Vagina (tissue), 2 donors: ENCODE results near the gene TEX19. TPM values are rescaled to one million over a fixed set of nuclear protein-coding genes. Genes with fewer than 3 reads are reported as not detected.

Experiments
- DNase-seq, 2 donors: peaks; one replicate each; pipeline ENCODE4 v3.0.0-alpha.2; 2017; ENCODE audit errors: extremely low spot score in 2 of 2
- H3K27ac ChIP-seq: fragments of 200-600 bp; sonication (generic); one replicate; pipeline ENCODE4 v1.5.1; 2019
- H3K27me3 ChIP-seq: fragments of 200-600 bp; sonication (generic); one replicate; pipeline ENCODE4 v1.5.1; 2019
- H3K36me3 ChIP-seq, 2 donors: fragments of 200-600 bp; sonication (generic); one replicate each; pipeline ENCODE4 v1.5.1; 2017 to 2019
- H3K4me1 ChIP-seq: fragments of 200-600 bp; sonication (generic); one replicate; pipeline ENCODE4 v1.5.1; 2019
- H3K4me3 ChIP-seq, 2 donors: fragments of 200-600 bp; sonication (generic); 1 replicate in 1 of 2; 2 replicates in 1 of 2; pipeline ENCODE4 v1.5.1; 2016 to 2019
- H3K9me3 ChIP-seq: fragments of 200-600 bp; sonication (generic); one replicate; pipeline ENCODE4 v1.5.1; 2019
- POLR2A ChIP-seq, 2 donors: fragments of 450-650 bp; IDR thresholded peaks; one replicate each; pipeline ENCODE4 v1.6.1; 2017; ENCODE audit warnings: antibody characterized with exemption in 2 of 2, mild to moderate bottlenecking in 2 of 2, moderate library complexity in 2 of 2
- POLR2AphosphoS5 ChIP-seq, 2 donors: sonication (generic); formaldehyde crosslinking; IDR thresholded peaks; one replicate each; pipeline ENCODE4 v1.9.0; 2017; ENCODE audit warnings: antibody characterized with exemption in 2 of 2, mild to moderate bottlenecking in 2 of 2, low read depth in 1 of 2; ENCODE audit not compliant: insufficient read depth in 1 of 2
- intact Hi-C: fragments of 100-400 bp; cut with DNase I; formaldehyde crosslinking; loops from one replicate; pipeline ENCODE4 v1.15.1; 2023
- total RNA-seq: library from RNA; depleted of rRNA; stranded (reverse); fragments of >200 nt; gene quantifications from one replicate; pipeline ENCODE4 v1.2.3, GENCODE V29; 2016
- TF ChIP-seq, protein P1 (sequence below), 3 experiments: fragments of 450-650 bp in 2 of 3; fragments of 200-600 bp in 1 of 3; sonication (generic) in 1 of 3; IDR thresholded peaks; one replicate each; pipeline ENCODE4 v1.5.1; 2017 to 2019; ENCODE audit warnings: antibody characterized with exemption in 3 of 3, mild to moderate bottlenecking in 2 of 3, moderate library complexity in 2 of 3

Gene TEX19
- total RNA-seq, 1 donor from 2014 or later = not detected

DNA sequence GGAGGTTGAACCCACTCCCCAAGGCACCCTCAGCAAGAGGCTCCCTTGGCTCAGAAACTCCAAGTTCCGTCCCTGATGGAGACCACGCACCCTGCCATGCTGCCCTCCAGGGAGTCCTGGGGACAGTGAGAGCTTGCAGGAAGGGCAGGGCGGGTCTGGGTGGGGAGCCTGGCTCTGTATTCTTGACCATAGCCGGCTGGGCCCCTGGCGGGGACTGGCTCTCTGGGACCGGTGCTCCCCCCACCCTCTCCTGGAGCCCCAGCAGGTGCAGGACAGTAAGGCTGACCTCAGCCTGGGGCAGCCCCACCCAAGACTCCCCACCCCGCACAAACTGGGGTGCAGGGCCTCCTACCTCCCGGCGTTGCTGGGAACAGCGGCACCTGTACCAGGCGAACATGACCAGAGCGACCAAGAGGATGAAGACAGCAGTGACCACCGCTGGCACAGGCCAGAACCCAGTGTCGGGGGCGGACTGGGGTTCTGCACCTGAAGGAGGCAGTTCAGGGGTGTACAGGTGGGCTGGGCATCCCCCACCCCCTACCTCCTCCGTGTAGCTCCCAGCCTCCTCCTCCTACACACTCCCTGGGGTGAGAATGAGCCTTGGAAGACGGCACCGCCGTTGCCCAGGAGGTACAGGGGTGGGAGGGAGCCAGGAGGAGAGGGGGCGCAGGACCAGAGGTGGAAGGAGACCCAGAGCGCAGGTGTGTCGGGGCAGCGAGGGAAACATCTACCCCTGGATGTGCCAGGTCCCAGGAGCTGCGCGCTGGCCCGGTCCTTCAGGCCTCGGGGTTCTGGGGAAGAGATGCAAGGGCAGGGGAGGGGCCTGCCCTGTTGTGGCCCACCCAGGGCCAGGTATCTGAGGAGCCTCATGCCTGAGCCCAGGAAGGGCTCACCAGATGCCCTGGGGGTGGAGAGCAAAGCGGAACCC is 36.3 kb upstream of the TEX19 start:
- no peak for DNase-seq
- Histone ChIP-seq H3K4me1 (peaks cover 6% of the 10 kb centered on the region), H3K27me3 (no peaks in the 10 kb centered on the region), H3K27ac (no peak overlapping the region), H3K36me3 (no peaks in the 10 kb centered on the region), H3K4me3 (no peak overlapping the region), H3K9me3 (no peaks in the 10 kb centered on the region)
- intact Hi-C loops = loop anchor here (10.0 kb wide), 2 partner anchors 118 to 278 kb away; no protein-coding TSS in a partner anchor
- TF ChIP-seq, protein P1, sequence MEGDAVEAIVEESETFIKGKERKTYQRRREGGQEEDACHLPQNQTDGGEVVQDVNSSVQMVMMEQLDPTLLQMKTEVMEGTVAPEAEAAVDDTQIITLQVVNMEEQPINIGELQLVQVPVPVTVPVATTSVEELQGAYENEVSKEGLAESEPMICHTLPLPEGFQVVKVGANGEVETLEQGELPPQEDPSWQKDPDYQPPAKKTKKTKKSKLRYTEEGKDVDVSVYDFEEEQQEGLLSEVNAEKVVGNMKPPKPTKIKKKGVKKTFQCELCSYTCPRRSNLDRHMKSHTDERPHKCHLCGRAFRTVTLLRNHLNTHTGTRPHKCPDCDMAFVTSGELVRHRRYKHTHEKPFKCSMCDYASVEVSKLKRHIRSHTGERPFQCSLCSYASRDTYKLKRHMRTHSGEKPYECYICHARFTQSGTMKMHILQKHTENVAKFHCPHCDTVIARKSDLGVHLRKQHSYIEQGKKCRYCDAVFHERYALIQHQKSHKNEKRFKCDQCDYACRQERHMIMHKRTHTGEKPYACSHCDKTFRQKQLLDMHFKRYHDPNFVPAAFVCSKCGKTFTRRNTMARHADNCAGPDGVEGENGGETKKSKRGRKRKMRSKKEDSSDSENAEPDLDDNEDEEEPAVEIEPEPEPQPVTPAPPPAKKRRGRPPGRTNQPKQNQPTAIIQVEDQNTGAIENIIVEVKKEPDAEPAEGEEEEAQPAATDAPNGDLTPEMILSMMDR (IDR thresholded peaks at IDR 0.05) = no peak
- no peak for TF ChIP-seq POLR2AphosphoS5 (IDR thresholded peaks at IDR 0.05; ENCODE audit: insufficient read depth in 1 of 2, low read depth in 1 of 2)
- no peak for TF ChIP-seq POLR2A (IDR thresholded peaks at IDR 0.05)

DNA sequence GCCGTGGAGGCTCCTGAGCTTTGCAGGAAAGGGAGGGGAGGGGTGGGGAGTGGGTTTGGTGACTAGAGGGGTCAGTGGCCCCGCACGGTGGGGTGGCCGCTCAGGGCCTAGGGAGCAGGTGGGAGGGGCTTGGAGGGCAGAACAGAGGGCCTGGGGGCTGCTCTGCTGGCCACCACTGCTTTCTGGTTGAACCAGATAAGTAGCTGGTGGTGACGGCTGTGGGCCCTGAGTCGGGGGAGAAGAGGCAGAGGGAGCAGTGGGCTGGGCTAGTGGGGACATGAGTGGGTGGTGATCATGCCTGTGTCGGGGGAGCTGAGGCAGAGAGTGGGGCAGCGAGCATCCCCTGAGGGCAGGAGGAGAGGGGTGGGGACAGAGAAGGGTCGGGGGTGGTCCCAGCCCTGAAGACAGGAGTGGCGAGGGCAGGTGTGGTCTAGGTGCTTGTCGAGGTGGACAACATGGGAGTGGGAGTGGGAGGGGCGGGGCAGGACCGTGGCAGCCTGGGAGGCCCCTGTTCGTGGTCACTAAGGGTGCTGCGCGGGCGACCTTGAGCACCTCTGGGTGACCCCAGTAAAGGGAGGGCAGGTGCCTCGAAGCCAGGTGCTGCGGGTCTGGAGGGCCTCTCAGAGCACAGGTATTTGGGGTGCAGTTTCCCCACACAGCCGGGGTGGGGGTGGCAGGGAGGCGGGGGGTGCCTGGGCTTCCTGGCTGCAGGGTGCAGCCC is 35.4 kb upstream of the TEX19 start:
- H3K9me3 ChIP-seq = no peaks in the 10 kb centered on the region
- H3K4me3 ChIP-seq = no peak overlapping the region
- TF ChIP-seq, protein P1 (IDR thresholded peaks at IDR 0.05) = no peak
- no peak for TF ChIP-seq POLR2AphosphoS5 (IDR thresholded peaks at IDR 0.05; ENCODE audit: insufficient read depth in 1 of 2, low read depth in 1 of 2)
- TF ChIP-seq POLR2A (IDR thresholded peaks at IDR 0.05) = no peak
- no peaks in the 10 kb centered on the region for H3K27me3 ChIP-seq
- DNase-seq = no peak
- intact Hi-C loops = loop anchor here (10.0 kb wide), 2 partner anchors 119 to 279 kb away; no protein-coding TSS in a partner anchor
- no peaks in the 10 kb centered on the region for H3K36me3 ChIP-seq
- H3K4me1 ChIP-seq = peaks cover 6% of the 10 kb centered on the region
- H3K27ac ChIP-seq = no peak overlapping the region

DNA sequence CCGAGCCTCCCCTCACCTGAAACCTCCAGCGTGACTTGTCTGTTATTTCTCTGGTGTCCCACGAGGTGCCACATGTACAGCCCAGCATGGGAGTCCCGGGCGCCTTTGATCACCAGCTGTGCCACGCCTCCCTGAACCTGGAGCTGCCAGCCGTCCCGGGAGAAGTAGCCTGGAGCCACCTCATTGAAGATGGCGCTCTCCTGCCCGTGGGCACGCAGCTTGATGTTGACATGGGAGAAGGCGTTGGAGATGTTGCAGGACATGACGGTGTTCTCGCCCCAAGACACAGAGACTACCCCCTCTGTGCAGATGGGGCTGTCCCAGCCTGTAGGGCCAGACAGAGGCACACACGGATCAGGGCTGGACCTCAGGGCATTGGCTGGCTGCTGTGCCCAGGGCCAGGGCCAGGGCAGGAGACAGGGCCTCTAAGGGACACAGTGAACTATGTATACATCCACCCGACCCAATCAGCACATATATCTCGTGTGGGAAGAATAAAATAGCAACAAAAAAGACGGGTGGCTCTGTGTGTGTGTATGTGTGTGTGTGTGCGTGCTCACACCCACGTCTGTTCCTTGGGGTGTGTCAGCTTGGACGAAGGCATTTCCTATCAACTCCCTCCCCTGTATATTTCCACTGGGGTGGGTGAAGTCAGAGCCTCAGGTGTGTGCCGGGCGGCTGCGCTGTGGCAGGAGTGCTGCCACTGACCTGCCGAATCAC is 34.3 kb upstream of the TEX19 start:
- H3K27ac ChIP-seq = no peak overlapping the region
- H3K9me3 ChIP-seq = no peaks in the 10 kb centered on the region
- peaks cover 6% of the 10 kb centered on the region for H3K4me1 ChIP-seq
- DNase-seq = no peak
- H3K4me3 ChIP-seq = no peak overlapping the region
- TF ChIP-seq, protein P1 (IDR thresholded peaks at IDR 0.05) = no peak
- TF ChIP-seq POLR2AphosphoS5 (IDR thresholded peaks at IDR 0.05; ENCODE audit: insufficient read depth in 1 of 2, low read depth in 1 of 2) (no peak), POLR2A (IDR thresholded peaks at IDR 0.05) (no peak)
- intact Hi-C loops = loop anchor here (10.0 kb wide), 2 partner anchors 120 to 280 kb away; no protein-coding TSS in a partner anchor
- H3K27me3 ChIP-seq = no peaks in the 10 kb centered on the region
- H3K36me3 ChIP-seq = no peaks in the 10 kb centered on the region

DNA sequence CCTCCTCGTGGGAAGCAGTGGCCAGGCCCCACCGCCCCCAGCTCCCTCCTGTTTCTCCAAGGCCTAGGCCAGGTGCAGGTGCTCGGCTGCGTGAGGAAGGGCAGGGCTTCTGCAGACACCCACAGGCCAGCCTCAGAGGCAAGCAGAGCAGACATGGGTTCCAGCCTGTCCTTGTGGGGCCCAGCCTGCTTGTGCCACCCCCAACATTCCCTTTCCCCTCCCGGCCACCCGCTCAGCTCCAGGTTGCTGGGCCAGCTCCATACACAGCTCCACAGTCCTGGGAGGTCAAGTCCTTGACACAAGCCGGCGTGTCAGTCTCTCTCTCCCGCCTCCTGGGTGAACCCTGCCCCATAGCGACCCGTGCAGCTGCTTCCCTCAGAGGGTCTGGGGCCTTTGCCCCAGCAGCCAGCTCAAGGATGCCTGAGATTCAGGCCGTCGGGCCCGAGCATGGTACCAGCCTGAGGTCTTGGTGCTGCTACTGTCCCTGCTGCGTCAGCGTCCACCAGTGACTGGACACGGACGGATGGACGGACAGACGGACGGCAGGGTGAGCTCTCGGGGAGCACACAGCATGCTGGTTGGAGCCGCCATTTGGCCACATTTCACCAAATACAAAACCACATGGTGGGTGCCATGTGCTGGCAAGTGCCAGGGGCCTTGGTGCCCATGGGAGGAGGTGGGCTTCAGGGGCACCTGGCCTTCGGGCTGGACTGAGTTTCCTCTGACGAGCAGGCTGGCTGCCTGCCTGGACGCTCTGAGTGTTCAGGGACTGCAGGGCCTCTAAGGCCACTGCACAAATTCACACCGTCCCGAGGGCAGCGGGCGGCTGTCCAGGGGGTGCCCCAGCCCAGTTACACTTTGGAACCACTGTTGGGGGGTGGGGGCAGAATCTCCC is 33.5 kb upstream of the TEX19 start:
- TF ChIP-seq, protein P1 (IDR thresholded peaks at IDR 0.05) = no peak
- no peak for TF ChIP-seq POLR2AphosphoS5 (IDR thresholded peaks at IDR 0.05; ENCODE audit: insufficient read depth in 1 of 2, low read depth in 1 of 2)
- no peak for TF ChIP-seq POLR2A (IDR thresholded peaks at IDR 0.05)
- H3K4me1 ChIP-seq = peaks cover 14% of the 10 kb centered on the region

More for the DNA sequence above, 33.5 kb upstream of the TEX19 start:
- no peak for DNase-seq
- H3K27ac ChIP-seq = no peak overlapping the region
- no peaks in the 10 kb centered on the region for H3K9me3 ChIP-seq
- intact Hi-C loops = loop anchor here (10.0 kb wide), 2 partner anchors 121 to 281 kb away; no protein-coding TSS in a partner anchor
- no peaks in the 10 kb centered on the region for H3K36me3 ChIP-seq
- no peaks in the 10 kb centered on the region for H3K27me3 ChIP-seq
- no peak overlapping the region for H3K4me3 ChIP-seq
